Cerebellar cortex (tissue), 1 donor: ENCODE measurements around the gene LPCAT2.

Experiments used
- DNase-seq: peaks from one replicate; pipeline ENCODE4 v3.0.0-alpha.2; 2015; ENCODE audit warnings: low spot score

The LPCAT2 gene, protein sequence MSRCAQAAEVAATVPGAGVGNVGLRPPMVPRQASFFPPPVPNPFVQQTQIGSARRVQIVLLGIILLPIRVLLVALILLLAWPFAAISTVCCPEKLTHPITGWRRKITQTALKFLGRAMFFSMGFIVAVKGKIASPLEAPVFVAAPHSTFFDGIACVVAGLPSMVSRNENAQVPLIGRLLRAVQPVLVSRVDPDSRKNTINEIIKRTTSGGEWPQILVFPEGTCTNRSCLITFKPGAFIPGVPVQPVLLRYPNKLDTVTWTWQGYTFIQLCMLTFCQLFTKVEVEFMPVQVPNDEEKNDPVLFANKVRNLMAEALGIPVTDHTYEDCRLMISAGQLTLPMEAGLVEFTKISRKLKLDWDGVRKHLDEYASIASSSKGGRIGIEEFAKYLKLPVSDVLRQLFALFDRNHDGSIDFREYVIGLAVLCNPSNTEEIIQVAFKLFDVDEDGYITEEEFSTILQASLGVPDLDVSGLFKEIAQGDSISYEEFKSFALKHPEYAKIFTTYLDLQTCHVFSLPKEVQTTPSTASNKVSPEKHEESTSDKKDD

DNA sequence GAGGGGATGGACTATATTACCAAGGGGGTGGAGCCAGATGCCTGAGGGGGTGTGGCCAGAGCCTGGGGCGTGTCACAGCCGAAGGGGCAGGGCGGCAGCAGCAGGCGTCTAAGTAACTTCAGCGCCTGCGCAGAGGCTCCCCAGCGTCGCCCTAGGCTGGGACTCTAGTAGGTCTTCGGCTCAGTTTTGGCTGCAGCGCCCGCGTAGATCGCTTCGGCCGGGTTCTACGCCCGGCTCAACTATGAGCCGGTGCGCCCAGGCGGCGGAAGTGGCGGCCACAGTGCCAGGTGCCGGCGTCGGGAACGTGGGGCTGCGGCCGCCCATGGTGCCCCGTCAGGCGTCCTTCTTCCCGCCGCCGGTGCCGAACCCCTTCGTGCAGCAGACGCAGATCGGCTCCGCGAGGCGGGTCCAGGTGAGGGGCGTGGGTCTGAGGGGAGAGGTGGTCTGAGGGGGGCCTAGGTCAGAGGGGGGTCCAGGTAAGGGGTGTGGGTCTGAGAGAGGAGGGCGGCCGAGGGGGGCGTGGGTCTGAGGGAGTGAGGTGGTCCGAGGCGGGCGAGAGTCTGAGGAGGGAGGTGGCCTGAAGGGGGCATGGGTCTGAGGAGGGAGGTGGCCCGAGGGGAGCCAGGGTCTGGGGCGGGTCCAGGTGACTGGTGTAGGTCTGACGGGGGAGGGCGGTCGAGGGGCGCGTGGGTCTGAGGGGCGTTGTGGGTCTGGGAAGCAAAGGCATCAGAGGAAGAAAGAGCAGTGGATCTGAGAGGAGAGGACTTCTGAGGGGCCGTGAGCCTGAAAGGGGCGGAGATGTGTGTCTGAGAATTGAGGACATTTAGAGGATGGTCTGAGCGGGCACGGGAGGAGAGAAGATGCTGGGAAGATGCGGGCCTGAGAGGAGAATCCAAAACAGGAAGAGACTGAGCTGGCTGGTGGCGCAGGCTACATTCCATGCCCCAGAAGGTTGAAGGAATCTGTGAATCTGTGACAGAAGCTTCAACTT lies at the start of gene LPCAT2:
LPCAT2 (plus strand) TSS at position 132 of the 991 bp plus-strand sequence; CDS start at position 242, 110 bp downstream.
- peak; percentile 8 for DNase-seq

DNA sequence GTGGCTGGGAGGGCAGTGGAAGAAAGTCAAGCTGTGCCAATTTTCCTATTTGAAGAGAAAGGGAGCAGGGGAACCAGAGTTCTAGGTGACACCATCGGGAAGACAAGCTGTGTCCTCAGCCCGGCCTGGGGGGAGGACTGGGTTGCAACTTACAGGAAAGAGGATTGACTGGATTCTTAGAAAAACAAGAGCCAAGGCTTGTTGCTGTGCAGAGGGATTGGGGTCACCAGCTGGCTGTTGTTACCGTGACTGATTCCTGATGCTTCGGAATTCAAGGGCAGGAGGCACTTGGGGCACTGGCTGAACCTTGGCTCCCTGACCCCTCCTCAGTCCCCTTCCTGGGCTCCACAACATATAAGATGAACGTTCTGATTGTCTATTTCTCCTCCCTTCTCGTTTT lies 46.6 kb upstream of the LPCAT2 start:
- DNase-seq, result no peak

DNA sequence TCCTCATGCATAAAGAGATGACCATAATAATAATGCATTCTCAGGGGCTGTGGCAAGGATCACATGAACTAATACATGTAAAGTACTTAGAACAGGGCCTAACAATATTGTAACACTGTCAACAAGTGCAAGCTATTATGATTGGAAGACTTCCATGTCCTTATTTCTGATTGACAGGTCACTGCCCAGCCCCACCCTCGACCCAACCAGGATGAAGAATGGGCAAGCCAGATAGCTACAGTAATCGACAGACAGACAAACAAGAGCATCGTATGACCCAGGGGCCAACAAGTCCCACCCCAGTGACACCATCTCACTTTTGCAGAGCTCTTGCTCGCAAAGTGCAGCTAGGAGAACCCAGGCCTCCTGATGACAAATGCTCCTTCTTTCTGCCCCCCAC lies 44.5 kb upstream of the LPCAT2 start:
- DNase-seq, result no peak

DNA sequence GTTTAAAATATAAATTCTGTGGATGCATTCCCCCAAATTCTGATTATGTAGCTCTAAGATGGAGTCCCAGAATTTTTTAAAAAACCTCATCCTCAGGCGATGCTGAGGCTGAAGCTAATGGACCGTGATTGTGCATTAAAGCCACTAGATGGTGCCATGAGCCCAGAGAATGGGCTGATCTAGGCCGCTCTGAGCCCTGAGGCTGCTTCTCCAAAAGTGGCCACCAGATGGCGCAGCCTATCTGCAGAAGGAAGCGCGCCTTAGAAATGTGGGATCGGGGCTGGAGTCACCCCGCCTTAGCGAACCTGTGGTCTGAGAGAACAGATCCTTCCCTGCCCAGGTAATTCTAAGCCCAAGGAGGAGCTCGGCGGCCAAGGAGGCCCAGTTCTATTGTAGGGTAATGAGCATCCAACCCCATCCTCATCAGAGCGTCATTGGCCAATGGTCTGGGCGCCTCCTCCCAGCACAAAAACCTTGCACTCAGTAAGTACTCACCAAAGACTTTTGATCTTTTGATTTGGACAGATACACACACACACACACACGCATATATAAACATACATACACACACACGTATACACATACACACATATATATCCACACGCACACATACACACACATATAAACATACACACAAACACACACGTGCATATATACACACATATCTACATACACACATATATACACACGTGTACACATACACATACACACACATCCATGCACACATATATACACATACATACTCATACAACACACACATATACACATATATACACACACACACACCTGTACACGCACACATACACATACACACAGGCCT lies 43.6 kb upstream of the LPCAT2 start:
- DNase-seq, result peak; percentile 86

DNA sequence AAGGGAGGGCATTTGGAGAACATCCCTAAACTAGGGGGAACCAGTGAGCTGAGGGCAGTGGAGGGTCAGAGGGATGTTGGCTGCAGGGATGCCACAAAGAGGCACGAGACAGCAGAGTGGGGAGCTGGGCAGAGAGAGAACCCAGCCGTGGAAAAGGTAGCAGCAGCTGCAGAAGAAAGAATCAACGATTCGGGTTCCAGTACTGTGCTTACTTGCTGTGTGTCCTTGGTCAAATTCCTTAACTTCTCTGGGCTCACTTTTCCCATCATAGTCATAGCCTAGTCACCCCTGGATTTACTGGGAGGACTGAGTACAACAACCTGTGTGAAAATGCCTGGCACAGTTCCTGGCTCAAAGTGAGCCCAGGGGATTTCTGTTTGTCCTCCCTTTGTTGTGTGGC lies 42.7 kb upstream of the LPCAT2 start:
- no peak for DNase-seq

DNA sequence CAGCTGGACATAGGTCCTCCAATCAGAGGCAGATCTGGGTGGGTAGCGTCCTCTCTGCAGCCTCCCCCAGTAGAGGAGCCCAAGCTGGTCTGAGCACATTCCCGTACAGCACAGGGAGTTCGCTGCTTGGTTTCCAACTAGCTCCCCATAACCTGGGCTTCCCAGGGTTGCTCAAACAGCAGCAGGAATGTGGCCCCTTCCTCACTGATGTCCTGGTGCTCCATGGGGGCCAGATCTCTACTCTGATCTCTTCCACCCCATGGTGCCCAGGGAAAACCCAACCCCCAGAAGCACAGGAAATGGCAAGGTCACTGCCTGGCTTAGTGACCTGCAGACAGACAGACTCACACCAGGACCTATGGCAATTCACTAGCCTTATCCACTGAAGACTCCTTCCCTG lies 41.0 kb upstream of the LPCAT2 start:
- no peak for DNase-seq

DNA sequence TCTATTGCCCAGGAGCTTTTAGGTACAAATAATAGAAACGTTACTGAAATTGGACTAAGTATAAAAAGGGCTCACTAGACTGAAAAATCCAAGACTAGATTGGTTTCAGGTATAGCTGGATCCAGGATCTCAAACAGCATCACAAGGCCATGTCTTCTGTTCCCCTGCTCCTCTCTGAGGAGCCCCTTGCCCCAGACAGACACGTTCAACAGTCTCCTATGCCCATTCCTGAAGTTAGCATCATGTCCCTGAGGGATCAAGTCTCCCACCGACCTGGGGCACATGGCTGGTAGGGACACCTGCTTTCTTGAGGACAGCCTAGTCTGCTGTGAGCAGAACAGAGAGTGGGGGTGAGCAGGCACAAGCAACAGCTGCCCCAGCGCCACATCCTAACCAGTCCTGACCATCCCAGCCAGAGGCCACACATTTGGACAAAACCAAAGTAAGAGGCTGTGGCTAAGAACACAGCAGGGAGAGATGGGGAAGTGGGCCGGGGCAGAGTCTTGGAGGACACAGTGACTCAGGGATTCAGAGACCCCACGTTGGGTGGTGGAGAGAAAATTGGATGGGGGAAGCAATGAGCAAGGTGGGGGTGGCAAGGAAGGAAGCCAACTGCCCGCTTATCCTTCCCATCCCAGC lies 40.4 kb upstream of the LPCAT2 start:
- DNase-seq, result no peak

DNA sequence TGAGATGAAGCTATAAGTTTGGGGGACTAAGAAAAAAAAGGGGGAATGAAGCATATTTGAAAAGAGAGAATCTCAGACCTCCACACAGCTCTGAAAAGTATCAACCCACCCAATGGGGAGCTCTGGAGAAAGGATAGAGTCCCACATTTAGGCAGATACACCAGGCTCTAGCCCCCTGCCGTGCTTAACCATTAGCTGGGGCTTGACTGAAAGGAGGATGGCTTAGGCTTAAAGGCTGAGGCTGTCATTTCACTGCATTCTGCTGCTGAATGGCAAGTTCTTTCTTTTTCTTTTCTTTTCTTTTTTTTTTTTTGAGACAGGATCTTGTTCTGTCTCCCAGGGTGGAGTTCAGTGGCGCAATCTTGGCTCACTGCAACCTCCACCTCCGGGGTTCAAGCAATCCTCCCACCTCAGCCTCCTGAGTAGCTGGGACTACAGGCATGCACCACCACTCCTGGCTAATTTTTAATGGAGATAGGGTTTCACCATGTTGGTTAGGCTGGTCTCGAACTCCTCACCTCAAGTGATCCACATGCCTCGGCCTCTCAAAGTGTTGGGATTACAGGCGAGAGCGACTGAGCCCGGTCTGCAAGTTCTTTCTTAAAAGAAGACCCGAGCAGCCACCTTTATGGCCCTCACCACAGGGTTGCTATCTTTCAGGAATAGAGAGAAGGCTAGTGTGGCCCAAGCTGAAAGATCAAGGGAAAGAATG lies 38.9 kb upstream of the LPCAT2 start:
- no peak for DNase-seq

DNA sequence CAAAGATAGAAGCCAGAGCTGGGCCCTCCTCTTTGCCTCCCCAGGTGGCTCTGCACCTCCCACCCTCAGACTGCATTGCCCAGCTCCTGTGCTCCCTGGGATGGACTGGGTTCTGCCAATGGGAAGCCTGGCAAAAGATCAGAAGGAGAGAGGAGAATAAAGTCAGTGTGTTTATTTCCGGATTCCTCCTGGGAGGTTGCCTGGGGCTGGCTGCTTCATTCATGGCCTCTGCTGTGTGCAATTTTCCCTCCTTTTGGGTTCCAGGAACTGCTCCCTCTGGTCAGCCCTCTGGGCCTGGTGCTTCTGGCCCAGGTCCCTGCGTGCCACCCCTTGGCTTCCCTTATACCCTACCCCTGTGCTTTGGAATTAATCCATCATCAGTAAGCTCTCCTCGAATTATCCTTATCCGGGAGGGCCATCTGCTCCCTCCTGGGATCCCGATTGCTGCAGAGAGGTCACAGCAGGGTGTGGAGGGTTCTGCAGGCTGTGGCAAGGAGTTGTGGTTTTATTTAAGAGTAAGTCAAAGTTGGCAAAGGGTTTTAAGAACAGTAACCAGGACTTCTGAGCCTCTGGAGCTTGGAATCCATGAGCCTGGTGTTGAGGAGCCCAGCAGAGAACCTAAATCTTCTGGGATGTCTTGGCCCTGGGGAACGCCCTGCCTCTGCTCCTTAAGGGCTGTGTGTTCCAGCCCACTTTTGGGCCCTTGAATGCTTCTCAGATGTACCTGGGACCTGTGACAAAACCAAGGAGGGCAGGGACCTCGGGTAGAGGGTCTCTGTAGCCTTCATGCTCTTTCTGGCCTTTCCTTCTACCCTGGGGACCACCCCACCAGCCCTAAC lies 38.1 kb upstream of the LPCAT2 start:
- DNase-seq, result no peak

DNA sequence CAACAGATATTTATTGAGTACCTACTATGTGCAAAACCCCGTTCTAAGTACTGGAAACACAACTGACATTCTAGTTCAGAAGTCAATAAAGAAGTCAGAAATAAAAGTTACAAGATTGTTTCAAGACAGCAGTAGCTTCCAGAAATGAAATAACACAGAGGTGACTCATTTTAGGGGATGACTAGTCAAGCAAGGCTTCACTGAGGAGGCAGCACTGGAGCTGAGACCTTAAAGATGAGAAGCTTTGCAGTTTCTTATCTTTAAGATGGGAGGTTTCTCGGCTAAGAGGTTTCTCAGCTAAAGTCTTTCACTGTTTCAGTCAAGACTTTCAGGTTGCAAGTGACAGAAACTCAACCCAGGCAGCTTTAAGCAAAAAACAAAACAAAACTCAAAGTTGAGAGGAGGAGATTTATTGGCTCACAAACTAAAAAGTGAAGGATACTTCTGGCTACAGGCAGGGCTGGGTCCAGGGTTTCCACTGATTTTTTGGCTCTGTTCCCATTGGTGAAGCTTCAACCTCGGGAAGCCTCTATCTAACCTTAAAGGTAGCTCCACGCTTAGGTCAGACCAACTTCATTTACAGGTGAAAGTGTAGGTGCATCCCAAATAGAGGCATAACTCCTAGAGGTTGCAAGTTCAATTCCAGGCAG lies 37.3 kb upstream of the LPCAT2 start:
- no peak for DNase-seq

DNA sequence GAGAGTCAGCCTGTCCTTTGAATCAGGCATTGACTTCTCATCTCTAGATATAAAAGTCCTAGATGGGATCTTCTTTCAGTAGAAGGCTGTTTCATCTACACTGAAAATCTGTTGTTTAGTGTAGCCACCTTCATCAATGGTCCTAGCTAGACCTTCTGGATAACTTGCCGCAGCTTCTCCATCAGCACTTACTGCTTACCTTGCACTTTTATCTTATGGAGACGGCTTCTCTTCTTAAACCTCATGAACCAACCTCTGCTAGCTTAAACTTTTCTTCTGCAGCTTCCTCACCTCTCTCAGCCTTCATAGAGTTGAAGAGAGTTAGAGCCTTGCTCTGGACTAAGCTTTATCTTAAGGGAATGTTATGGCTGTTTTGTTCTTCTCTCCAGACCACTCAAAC lies 35.3 kb upstream of the LPCAT2 start:
- no peak for DNase-seq

DNA sequence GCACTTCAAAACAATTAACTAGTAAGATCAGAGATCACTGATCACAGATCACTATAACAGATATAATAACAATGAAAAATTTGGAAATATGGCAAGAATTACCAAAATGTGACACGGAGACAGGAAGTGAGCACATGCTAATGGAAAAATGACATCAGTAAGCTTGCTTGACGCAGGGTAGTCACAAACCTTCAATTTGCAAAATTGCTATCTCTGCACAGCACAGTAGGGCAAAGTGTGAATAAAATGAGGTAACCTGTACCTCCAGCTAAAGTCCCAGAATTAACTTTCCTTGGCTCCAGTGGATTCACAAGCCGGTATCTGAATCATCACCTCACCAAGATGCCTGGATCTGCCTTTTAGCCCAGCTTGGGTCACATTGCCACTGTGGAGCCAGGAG lies 34.1 kb upstream of the LPCAT2 start:
- no peak for DNase-seq

DNA sequence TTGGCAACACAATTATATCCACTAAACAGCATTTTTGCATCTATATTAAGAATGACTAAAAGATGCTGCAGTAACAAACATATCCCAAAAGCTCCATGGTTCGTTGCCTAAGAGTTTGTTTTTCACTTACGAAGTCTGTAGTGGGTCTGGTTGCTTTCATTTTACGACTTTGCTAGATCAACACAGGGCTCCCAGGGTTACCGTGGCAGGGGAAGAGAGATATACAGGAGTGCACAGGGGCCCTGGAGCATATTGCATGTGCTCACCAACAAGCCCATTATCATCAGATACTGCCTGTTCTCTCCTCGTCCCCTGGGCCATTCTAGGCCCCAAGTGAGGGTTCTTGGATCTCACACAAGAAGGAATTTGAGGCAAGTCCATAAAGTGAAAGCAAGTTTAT lies 33.0 kb upstream of the LPCAT2 start:
- no peak for DNase-seq

DNA sequence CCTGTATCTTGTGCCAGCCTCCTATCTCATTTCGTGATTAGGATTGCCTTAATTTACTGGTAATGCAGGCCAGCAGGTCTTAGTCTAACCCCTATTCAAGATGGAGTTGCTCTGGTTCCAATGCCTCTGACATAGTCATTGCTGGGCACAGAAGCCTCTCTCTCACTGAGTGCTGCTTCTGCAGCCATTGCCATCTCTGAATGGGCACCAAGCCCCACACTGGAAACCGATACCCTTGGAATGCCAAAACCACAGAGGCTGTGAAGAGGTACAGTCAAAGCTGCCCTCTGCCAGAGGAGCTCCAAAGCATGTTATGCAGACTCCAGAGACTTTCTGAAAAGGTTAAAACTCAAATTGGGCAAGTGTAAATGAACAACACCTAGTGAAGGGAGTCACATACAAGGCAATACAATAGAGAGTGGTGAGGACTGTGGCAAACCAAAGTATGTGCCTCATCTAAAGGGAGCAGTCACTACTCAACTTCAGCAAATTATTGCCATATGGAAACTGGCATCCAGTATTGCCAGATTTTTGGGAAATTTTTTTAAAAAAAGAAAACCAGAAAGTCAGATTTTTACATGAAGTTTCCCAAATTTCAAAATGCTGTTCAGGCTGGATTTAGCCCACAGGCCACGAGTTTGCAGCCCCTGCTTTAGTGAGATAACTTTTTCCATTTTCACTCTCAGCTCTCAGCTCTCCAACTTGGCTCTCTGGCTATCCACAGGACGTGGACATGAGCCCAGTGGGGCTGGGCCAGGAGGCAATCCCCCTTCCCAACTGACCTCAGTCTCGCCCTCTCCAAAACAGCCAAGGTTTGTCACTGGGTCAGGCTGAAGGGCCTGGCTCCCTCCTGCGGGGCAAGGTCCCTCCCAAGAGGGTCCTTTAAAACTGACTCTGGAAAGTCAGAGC lies 32.0 kb upstream of the LPCAT2 start:
- DNase-seq, result no peak

DNA sequence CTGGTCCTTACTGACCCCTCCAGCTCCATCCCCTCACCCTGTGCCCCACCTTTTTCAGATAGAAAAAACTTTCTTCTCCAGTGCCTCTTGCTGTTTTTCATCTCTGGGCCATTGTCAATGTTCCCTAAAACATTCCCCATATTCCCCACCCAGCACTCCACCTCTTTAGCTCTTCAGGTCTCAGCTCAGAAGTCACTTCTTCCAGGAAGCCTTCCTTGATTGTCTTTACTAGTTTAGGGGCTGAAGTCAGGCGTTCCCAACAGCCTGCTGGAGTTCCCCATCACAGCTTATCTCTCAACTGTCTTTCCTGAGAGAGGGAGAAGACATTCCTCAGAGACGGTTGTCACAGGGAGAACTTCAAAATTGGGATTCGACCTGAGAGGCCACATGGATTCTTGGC lies 31.1 kb upstream of the LPCAT2 start:
- DNase-seq, result no peak

DNA sequence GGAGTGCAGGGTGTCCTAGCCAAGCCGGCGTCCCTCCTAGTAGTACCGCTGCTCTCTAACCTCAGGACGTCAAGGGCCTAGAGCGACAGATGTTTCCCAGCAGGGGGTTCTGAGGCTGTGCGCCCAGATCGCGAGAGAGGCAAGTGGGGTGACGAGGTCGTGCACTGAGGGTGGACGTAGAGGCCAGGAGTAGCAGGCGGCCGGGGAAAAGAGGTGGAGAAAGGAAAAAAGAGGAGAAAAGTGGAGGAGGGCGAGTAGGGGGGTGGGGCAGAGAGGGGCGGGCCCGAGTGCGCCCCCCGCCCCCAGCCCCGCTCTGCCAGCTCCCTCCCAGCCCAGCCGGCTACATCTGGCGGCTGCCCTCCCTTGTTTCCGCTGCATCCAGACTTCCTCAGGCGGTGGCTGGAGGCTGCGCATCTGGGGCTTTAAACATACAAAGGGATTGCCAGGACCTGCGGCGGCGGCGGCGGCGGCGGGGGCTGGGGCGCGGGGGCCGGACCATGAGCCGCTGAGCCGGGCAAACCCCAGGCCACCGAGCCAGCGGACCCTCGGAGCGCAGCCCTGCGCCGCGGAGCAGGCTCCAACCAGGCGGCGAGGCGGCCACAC lies 29.9 kb upstream of the LPCAT2 start, which contains the start of gene MMP2:
MMP2 (plus strand) TSS at position 372 of the 603 bp plus-strand sequence. CDS start 282 bp downstream, outside the sequence.
- DNase-seq, result no peak

DNA sequence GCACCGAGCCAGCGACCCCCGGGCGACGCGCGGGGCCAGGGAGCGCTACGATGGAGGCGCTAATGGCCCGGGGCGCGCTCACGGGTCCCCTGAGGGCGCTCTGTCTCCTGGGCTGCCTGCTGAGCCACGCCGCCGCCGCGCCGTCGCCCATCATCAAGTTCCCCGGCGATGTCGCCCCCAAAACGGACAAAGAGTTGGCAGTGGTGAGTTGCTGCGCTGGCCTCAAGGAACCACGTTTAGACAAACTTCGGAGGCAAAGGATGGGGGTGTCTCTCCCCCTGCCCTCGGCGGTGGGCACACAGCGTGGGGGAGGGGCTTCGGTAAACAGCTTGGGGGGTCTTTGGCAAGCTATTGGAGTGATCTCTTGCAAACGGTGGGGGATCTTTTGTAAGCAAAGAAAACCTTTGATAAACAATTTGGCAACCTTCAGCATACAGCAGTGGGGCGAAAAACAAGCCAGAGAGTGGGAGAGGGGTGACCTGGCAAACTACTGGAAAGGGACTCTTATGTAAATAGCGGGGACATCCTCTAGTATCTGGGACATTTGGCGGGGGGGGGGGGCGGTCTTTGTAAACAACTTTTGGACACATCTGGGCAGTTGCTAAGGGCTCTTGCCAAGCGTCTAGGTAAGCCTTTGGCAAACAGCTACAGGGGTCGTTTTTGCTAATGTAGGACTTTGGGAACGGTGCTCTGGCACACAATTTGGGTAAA lies 29.3 kb upstream of the LPCAT2 start:
- no peak for DNase-seq
